Left forelimb (tissue), 1 donor: ENCODE results near the gene SERBP1.
"Not testable (repeated sequence)": the region's sequence is repeated elsewhere in the genome, so short reads cannot be mapped to it uniquely, and the experiment has no call there.

ENCODE experiments used
- DNase-seq: peaks from one replicate; pipeline ENCODE4 v3.0.0-alpha.2; 2018; ENCODE audit warnings: low spot score

The SERBP1 gene

DNA sequence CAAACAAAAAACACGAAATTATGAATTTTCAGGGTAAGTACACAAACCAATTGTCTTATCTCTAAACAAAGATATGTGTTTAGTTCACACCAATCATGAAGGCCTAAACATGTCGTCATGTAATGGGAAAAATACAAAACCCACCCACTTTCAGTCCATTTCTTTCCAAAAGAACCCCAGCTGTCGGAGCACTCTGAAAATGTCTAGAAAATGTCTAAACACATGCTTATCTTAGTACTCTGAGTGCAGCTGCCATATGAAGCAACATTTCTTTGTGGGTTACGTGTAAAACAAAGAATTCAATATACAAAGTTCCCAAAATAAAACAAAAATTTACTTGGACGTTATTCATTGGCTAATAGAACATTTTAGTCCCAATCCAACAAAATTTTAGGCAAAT is 22.7 kb downstream of the SERBP1 start:
- DNase-seq, result no peak

DNA sequence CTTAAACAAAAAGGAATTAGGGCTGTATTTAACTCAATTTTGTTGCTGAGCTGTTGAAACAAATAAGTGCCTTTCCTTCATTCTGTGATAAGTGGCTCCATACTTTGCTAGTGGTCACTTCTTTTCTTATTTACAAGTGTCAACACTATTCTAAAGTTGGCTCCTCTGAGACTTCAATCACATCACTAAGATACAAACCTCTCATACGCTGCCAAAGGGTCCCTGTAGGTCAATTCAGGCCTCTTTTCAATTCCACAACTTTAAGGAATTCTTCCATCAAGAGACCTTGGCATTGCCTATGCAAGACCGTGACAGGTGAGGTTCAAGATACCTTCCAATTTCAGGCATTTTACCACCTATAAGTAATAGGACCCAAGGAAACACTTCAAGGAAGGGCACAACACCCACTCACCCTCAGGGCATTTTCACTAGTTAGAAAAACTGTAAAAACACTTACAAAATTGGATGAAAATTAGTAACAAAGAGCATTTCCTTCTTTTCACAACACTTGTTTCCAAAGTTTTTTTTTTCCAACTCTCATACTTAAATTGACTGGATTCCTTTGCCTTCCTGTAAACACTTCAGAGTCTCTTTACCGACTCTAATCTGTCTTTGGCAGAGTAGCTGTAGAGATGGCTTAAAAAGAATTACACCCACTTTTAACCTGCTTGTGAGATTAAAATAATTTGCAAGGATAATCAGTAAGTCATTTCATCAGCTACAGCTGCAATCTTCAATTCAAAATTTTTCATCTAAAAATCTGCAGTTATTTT is 24.5 kb downstream of the SERBP1 start:
- no peak for DNase-seq

DNA sequence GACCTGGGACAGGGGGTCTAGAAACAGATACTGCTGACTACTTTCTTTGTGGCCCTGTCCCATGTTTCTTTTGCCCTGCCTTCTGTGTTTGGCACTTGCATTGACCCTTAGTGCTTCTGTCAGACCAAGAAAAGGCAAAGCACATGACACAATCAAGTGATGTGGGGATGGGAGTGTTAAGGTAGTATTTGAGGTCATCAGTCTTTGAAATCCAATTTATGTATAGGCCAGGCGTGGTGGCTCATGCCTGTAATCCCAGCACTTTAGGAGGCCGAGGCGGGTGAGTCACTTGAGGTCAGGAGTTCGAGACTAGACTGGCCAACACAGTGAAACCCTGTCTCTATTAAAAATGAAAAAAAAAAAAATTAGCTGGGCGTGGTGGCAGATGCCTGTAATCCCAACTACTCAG is 26.0 kb downstream of the SERBP1 start:
- DNase-seq, result no peak

DNA sequence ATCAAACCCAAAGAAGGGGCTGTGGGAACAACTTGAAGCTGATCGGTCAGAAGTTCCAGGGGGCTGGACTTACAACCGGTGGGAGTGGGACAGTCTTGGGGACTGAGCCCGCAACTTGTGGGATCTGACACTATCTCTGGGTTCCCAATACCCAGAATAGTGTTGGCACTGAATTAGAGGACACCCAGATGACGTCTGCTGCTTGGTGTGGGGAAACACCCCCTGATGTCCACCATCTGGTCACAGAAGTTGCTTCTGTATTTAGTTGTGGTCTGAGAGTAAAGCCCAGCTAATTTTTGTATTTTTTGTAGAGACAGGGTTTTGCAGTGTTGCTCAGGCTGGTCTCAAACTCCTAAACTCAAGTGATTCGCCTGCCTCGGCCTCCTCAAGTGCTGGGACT is 28.8 kb downstream of the SERBP1 start:
- no peak for DNase-seq

DNA sequence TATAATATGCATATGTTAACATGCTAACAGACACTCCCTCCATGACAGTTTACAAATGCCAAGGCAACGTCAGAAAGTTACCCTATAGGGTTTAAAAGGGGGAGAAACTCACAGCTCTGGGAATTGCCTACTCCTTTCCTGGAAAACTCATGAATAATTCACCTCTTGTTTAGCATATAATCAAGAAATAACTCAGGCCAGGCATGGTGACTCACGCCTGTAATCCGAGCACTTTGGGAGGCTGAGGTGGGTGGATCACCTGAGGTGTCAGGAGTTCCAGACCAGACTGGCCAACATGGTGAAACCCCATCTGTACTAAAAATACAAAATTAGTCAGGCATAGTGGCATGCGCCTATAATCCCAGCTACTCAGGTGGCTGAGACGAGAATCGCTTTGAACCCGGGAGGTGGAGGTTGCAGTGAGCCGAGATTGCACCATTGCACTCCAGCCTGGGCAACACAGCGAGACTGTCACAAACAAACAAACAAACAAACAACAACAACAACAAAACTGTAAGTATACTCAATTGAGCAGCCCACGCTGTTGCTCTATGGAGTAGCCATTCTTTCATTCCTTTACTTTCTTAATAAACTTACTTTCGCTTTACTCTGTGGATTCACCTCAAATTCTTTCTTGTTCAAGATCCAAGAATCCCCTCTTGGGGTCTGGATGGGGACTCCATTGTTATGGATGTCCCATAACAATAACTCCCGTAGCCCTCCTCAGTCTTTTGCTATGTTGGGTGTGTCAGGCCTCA is 30.0 kb downstream of the SERBP1 start:
- not testable (repeated sequence) for DNase-seq

DNA sequence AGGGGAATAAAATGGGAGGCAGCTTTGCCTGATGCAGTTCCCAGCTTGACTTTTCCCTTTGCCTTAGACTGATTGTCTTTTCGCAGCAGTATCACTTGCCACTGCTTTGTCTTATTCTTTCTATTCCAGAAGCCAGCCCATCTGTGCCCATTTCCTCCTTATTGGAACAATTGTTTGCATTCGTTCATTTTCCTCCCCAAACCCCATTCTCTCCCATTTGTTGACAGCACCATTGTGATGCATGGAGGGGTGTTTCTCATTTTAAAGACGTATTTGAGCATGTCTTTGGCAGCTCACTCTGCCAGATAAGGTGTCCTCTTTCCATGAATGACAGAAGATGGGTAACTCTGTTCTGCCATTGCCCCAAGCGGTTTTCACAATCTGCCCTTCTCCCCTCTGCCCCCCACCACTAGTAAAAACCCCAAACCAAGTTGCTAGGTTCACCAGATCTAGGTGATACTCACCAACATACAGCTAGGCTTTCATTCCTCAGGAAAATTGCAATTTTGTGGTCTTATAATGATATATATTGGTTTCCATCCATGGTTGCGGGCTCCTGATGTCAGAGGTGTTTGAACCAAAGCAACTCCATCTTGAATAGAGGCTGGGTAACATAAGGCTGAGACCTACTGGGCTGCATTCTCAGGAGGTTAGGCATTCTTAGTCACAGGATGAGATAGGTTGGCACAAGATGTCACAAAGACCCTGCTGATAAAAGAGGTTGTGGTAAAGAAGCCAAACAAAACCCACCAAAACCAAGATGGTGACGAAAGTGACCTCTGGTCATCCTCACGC is 30.8 kb downstream of the SERBP1 start:
- DNase-seq, result no peak

DNA sequence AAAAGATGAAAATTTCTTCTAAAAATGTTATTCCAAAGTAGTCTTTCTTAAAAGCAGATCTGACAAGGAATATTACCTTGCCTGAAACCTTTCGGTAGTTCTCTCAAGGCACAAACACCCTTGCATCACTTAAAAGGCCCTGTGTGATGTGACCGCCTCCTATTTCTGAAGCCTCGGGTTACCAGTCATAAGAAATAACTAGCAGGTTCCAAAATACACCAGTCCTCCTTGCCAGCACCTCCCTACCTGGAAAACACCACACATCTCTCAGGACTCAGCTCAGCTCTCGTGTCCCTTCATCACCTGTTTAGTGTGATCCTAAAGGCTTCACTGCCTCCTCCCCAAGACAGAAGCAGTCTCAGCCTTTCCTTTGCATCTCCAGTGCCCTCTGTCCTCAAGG is 35.7 kb downstream of the SERBP1 start:
- no peak for DNase-seq

DNA sequence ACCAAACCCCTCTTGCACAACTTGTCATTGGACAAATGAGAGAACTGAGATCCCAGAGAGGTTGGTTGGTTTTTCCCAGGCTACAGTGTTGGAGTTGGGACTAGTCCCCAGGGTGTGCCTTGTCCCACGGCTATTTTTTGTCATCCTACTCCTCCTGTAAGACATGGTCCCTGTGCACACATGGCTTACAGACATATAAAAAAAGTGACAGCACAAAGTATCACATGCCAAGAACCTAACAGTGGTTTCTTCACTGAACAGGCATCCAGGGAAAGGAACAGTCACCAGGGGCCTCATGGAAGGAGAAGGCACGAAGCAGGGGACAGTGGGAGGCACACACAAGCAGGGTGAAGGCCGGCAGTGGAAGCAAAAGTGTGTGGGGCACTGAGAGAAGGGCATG is 36.5 kb downstream of the SERBP1 start:
- DNase-seq, result no peak

DNA sequence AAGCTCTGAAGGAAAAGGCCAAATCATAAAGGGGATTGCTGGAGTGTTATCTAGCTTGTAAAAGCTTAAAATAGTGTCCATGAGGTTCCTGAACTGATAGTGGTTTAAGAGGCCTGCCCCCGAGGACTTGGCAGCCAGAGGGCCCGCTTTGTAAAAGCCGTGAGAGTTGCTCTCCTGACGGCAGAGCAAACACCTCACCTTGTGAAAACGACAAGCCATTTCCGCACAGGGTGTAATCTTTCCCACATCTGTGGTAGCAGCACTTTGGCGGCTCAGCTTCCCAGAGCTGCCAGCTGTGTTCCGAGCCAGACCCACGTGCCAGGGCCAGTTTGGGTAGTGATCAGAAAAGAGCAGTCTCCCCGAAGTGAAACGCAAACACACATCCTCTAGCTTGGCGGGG is 37.0 kb downstream of the SERBP1 start:
- no peak for DNase-seq

DNA sequence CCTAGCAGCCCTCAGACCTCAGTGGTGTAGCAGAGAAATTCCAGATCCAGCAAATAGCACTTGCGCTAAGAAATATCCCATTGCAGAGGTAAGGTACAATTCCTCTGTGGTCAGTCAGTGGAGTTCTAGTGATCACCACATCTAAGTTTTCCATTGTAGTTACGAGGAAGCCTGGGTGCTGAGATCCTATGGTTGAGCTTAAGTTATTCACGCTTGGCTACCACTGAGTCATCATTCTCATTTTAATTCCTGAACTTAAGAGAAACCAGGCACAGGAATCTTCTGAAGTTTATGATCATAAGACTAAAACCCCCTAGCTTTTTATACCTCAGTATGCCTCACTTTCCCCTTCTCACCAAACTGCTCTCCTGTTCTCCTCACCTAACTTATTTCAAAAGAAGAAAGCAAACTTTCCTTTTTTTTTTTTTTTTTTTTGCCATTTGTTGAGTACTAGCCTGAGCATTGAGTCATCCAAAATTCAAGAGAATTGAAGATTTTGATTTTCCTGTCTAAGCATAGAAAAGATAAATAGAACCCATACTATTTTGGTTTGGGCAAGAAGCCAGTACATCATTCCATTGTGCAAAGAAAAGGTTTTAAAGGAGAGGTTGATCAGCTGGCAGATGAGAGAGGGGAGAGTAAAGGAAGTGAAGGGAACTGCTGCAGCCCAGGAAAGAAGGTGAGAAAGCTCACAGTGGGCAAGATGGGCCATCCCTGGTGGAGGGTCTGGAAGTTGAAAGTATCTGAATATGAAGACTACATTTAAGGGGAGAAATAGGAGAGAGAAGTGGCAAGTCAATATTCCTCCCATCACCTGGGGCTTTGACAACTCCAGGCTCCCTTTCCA is 39.9 kb downstream of the SERBP1 start:
- DNase-seq, result no peak

DNA sequence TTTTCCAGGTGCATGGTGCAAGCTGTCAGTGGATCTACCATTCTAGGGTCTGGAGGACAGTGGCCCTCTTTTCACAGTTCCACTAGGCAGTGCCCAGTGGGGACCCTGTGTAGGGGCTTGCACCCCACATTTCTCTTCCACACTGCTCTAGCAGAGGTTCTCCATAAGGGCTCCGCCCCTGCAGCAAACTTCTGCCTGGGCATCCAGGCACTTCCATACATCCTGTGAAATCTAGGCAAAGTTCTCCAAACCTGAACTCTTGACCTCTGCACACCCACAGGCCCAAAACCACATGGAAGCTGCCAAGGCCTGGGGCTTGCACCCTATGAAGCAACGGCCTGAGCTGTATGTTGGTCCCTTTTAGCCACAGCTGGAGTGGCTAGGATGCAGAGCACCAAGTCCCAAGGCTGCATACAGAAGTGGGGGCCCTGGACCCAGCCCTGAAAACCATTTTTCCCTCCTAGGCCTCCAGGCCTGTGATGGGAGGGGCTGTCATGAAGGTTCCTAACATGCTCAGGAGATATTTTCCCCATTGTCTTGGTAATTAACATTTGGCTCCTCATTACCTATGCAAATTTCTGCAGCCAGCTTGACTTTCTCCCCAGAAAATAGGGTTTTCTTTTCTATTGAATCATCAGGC is 46.1 kb downstream of the SERBP1 start:
- no peak for DNase-seq

DNA sequence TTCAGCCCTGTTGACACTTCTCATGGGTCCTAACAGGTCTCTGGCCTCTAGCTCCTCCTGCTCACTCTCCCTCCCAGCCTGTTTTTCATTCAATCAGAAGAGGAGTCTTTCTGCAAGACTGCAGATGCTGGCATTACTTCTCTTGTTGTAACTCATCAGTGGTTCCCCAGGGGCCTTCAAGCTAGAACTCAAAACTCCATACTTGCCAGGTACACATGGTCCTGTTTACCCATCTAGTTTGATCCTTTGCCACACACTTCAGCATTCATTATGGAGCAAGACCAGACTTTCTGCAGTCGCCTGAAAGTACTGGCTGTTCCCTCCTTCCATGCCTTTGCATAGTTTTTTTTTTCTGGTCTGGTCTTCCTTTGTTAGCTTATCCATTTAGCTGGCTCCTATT is 47.9 kb downstream of the SERBP1 start:
- DNase-seq, result no peak

DNA sequence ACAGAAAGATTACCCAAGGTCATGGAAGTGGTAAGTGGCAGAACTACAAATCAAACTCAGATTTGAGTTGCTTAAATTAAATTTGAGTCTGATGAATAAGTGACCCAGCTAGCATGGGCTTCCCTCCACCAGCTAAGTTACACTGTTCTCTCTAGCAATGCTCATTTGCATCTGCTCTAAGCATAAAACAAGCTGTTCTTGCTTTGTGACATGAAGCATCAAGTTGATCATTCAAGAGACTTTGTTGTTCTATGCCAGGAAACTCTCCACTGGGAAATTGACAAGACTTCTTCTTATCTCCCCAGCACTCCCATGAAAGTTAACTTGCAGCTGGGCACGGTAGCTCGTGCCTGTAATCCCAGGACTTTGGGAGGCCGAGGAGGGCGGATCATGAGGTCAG is 49.0 kb downstream of the SERBP1 start:
- no peak for DNase-seq

DNA sequence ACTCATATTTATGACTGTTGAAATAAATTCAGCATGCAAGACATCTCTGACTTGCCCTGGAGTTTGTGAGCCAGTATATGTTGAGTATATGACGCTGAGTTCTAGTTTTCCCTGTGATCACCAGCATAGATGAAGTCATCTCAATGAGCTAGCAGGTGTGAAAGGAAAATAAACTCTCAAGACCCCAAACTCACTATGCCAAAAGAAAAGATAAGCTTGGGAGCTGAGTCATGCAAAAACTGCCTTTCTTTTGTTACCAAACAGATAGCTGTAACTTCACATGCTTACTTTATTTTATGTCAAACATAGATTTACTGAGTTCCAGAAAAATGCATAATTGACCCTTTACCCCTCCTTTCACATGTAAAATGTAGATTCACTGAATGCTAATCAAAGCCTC is 52.9 kb downstream of the SERBP1 start:
- DNase-seq, result no peak

DNA sequence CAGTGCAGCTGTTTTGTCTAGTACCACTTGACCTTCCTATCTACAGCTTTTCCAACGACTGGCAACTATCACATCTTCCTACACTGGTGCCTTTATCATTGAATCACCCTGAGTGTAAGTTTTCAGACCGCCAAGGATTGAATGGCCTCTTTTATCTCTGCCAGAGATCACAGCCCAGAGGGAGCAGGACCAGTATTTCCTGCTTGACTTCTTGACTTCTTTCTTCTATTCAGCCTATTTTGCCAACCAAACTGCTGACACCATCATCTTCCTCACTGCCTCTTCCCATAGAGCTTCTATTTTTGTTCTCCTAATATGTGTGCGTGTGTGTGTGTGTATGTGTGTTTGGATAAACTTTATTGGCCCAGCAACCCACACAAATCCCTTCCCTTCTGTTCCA is 53.8 kb downstream of the SERBP1 start:
- no peak for DNase-seq

DNA sequence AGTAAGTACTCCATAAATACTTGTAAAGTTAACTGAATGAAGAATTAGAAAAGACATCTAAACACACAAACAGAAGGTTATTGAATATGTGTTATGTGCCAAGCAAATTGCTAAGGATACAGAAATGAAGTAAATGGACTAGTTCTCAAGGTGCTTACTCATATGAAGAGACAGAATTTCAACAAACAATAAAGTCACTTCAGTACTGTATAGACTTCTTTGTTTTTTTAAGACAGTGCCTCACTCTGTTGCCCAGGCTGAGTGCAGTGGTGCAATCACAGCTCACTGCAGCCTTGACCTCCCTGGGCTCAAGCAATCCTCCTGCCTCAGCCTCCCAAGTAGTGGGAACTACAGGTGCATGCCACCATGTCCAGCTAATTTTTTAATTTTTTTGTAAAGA is 57.3 kb downstream of the SERBP1 start:
- no peak for DNase-seq

DNA sequence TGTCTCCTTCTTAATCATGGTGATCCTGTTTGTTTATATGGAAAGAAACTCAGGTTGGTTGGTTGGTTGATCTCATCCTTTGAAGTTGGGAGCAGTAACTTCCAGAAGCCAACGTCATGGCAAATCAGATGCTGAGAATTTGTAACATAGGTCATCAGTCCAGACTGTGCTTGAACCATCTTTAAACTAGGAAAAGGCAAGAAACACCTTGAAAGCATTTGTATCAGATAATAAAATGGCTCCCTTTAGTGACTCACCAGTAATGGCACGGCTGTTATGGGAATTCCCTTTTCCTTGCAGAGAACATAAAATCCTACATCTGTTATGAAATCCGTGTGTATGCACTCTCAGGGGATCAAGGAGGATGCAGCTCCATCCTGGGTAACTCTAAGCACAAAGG is 58.1 kb downstream of the SERBP1 start:
- no peak for DNase-seq

DNA sequence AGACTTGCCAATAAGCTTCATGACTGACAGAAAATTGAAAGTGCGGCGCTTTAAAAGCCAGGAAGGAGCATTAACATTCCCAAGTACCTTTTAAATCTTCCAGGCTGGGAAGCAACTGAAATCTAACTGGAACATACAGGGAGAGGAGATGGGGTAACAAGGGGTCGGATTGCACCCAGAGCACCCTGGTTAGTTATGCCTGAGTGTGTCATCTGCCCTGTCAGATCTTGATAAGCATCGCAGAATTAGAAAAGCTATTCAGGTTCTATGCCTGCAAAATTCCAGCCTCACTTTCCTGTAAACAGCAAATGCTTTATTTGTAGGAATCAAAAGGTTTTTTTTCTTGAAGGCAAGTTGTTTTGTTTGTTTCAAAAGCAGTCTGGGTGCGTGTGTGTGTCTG is 58.5 kb downstream of the SERBP1 start:
- no peak for DNase-seq

DNA sequence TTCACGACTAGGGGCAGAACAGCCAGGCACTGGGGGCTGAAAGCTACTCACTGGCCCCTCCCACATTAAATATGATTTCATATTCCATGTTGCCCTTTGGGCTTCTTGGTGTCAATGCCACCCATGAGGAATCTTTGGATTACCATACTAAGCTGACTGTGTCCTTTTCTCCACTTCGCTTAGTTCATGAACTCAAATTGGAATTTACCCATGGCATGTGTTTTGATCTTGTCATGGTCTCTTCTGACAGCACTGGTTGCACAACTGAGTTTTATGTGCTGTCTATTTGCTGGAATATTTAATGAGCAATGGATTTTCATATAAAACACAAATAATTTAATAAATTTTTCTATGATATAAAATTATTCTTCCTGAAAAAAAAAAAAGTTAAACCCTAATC is 59.2 kb downstream of the SERBP1 start:
- no peak for DNase-seq

DNA sequence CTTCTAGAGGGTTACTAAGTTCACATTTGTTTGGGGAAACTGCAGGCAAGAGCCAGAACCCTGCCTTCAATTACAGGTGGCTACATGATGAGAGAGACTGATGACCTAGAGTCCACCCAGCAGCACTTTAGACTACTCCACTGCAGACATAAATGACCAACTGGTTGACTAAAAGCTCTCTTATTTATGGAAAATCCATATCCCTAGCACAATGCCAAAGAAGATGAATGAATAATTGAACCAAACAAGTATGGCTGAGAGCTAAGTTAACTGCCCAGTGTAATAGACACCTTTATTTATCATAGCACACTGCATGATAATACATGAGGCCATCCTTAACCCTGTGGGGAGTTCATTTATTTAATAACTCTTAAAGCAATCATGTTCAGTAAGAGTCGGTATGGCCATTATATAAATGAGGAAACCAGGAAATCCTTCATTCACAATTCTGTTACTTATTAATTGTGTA is 62.1 kb downstream of the SERBP1 start:
- DNase-seq, result no peak

DNA sequence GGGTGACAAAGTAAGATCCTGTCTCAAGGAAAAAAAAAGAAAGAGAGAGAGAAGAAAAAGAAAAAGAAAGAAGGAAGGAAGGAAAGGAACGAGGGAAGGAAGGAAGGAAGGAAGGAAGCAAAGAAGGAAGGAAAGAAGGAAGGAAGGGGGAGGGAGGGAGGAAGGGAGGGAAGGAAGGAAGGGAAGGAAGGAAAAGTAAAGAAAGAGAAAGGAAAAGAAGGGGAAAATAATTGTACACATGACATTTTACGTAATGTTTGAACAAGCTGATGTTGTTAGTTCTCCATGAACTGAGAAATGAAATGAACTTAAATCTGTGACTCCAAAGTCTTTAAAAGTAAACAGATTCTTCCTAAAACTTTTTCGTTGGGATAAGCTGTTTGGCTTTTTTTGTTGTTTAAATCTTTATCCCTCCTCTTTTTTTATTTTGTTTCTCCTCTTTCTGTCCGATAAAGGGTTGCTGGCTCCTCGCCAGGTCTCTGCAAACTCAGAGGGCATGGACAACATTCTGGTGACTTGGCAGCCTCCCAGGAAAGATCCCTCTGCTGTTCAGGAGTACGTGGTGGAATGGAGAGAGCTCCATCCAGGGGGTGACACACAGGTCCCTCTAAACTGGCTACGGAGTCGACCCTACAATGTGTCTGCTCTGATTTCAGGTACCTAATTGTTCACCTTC is 62.7 kb downstream of the SERBP1 start:
- DNase-seq, result no peak
